Small intestine (tissue), 7 donors: ENCODE measurements around the gene HAUS6. TPM values are rescaled to one million over a fixed set of nuclear protein-coding genes. Genes with fewer than 3 reads are reported as not detected.
A peak's percentile ranks its signal among the peaks of the same experiment; 100 is the strongest.
"Not testable (repeated sequence)": the region's sequence is repeated elsewhere in the genome, so short reads cannot be mapped to it uniquely, and the experiment has no call there.

Source experiments
- DNase-seq, 2 donors: peaks; one replicate each; pipeline versions ENCODE4 v3.0.0 to v3.0.0-alpha.2; 2013
- FAIRE-seq: peaks from 2 replicates; lab custom pipeline; 2012; peaks lifted over from hg19 to GRCh38; lab: Jason Lieb, UNC
- H3K27ac ChIP-seq, 3 donors: one replicate each; pipeline ENCODE4 v1.5.1; 2013; ENCODE audit warnings: low read length in 2 of 3, mild to moderate bottlenecking in 2 of 3, control low read depth in 1 of 3, inconsistent platforms in 1 of 3, low read depth in 1 of 3, moderate library complexity in 1 of 3
- H3K27me3 ChIP-seq, 3 donors: one replicate each; pipeline ENCODE4 v1.6.1; 2013; ENCODE audit warnings: low read length in 3 of 3, inconsistent platforms in 1 of 3; ENCODE audit not compliant: control insufficient read depth in 3 of 3, insufficient read depth in 3 of 3
- H3K36me3 ChIP-seq, 3 donors: one replicate each; pipeline ENCODE4 v1.6.1; 2013; ENCODE audit warnings: low read length in 3 of 3, inconsistent platforms in 1 of 3, low read depth in 1 of 3, mild to moderate bottlenecking in 1 of 3, moderate library complexity in 1 of 3; ENCODE audit not compliant: control insufficient read depth in 3 of 3, insufficient read depth in 2 of 3
- H3K4me1 ChIP-seq, 3 donors: one replicate each; pipeline ENCODE4 v1.6.1; 2013; ENCODE audit warnings: low read length in 2 of 3, inconsistent platforms in 1 of 3, low read depth in 1 of 3, mild to moderate bottlenecking in 1 of 3, moderate library complexity in 1 of 3; ENCODE audit not compliant: control insufficient read depth in 3 of 3, insufficient read depth in 2 of 3
- H3K4me3 ChIP-seq, 3 donors: one replicate each; pipeline ENCODE4 v1.5.1; 2013; ENCODE audit warnings: low read length in 3 of 3, control low read depth in 1 of 3, inconsistent platforms in 1 of 3, low read depth in 1 of 3, mild to moderate bottlenecking in 1 of 3, moderate library complexity in 1 of 3
- H3K9me3 ChIP-seq, 2 donors: one replicate each; pipeline ENCODE4 v1.6.1; 2013; ENCODE audit warnings: low read depth in 1 of 2, low read length in 1 of 2; ENCODE audit not compliant: control insufficient read depth in 2 of 2, insufficient read depth in 1 of 2
- WGBS, 3 donors: extraction: QIAGEN DNeasy Blood & Tissue Kit; methylation state at CpG; one replicate each; pipeline ENCODE4 v1.1.7; 2013; 5-methylcytosine and 5-hydroxymethylcytosine counted together
- polyA plus RNA-seq, 4 donors: library from polyadenylated mRNA; stranded (reverse) in 3 of 4; unstranded in 1 of 4; fragments of 200-250 nt in 3 of 4; fragments of 120-200 nt in 1 of 4; gene quantifications; one replicate each; pipeline versions ENCODE4 v1.2.1 to v1.2.3, GENCODE V29; 2013
- donor health status: healthy with polysubstance abuse.
- donor health status: control.
- donor health status: control.
- donor health status: Bipolar disorder and iron deficiency.
- donor health status: healthy.

HAUS6 gene
- polyA plus RNA-seq, 4 donors, result 2.7 to 9.2 (median 3.8) TPM

DNA sequence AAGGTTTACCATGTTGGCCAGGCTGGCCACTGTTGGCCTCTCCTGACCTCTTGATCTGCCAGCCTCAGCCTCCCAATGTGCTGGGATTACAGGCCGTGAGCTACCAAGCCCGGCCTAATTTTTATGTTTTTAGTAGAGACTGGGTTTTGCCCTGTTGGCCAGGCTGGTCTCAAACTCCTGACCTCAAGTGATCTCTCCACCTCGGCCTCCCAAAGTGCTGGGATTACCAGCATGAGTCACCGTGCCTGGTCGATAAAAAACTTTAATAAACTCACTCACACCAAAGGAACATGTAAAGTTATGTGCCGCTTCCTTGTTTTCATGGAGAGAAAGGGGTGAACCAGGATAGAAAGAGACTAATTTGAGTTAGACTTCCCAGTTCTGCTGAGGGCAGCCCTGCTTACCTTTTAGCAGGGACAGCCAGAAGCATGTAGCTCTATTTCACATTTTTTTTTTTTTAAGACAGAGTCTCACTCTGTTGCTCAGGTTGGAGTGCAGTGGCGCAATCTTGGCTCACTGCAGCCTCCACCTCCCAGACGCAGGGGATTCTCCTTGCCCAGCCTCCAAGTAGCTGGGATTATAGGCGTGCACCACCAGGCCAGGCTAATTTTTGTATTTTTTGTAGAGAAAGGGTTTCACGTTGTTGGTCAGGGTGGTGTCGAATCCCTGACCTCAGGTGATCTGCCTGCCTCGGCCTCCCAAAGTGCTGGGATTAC is 11.4 kb upstream of the HAUS6 start:
- Histone ChIP-seq H3K9me3 (no peaks in the 10 kb centered on the region), H3K27ac (peak overlapping the region in 1 of 3 donors; percentile 56), H3K4me1 (no peaks in the 10 kb centered on the region), H3K4me3 (no peak overlapping the region), H3K27me3 (no peaks in the 10 kb centered on the region), H3K36me3 (peaks cover 15 to 34% (median 25%) of the 10 kb centered on the region in 3 donors)
- FAIRE-seq (no peak), DNase-seq (peak in 1 of 2 donors; percentile 65)
- WGBS, 3 donors, result 53 to 80% (median 70%) methylated on average over 12 of the region's 12 CpGs

DNA sequence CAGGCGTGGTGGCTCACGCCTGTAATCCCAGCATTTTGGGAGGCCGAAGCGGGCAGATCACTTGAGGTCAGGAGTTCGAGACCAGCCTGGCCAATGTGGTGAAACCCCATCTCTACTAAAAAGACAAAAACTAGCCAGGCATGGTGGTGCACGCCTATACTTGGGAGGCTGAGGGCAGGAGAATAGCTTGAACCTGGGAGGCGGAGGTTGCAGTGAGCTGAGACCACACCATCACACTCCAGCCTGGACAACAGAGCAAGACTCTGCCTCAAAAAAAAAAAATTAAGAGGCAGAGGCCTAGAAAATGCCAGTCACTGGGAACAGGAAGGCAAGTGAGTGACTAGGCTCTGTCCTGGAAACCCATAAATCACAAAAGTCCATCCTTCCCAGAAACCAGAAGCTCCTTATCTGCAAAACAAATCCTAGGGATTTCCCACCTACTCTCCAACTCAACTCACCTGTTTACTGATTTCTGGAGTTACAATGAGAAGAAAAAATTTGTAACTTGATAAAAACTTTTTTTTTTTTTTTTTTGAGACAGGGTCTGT is 10.4 kb upstream of the HAUS6 start:
- WGBS, 3 donors, result 94 to 98% (median 96%) methylated on average over 7 of the region's 7 CpGs
- not testable (repeated sequence) for FAIRE-seq, H3K9me3 ChIP-seq, H3K27me3 ChIP-seq, H3K27ac ChIP-seq, DNase-seq, H3K4me1 ChIP-seq, H3K4me3 ChIP-seq
- peaks cover 12 to 30% (median 21%) of the 10 kb centered on the region in 3 donors for H3K36me3 ChIP-seq

DNA sequence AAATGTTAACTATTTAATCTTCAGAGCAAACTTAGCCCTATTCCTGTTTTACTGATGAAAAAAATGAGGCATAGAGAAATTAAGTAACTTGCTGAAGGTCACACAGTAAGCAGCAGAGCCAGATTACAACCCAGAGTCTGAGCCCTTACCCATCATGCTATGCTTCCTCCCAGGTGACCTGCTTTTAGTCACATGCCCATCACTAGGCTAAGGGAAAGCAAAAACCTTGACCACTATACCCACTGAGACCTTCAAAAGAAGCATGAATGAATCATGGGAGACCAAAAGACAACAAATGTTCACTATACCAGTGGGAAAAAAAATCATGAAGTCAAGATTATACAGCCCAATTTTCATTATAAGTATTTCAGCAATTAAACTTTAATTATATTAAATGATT is 5.3 kb upstream of the HAUS6 start:
- Histone ChIP-seq H3K27me3 (no peaks in the 10 kb centered on the region), H3K4me3 (no peak overlapping the region), H3K9me3 (no peaks in the 10 kb centered on the region), H3K4me1 (no peaks in the 10 kb centered on the region), H3K27ac (no peak overlapping the region), H3K36me3 (peaks cover 0 to 2% (median 0%) of the 10 kb centered on the region in 3 donors)
- DNase-seq, result no peak
- FAIRE-seq, result no peak

DNA sequence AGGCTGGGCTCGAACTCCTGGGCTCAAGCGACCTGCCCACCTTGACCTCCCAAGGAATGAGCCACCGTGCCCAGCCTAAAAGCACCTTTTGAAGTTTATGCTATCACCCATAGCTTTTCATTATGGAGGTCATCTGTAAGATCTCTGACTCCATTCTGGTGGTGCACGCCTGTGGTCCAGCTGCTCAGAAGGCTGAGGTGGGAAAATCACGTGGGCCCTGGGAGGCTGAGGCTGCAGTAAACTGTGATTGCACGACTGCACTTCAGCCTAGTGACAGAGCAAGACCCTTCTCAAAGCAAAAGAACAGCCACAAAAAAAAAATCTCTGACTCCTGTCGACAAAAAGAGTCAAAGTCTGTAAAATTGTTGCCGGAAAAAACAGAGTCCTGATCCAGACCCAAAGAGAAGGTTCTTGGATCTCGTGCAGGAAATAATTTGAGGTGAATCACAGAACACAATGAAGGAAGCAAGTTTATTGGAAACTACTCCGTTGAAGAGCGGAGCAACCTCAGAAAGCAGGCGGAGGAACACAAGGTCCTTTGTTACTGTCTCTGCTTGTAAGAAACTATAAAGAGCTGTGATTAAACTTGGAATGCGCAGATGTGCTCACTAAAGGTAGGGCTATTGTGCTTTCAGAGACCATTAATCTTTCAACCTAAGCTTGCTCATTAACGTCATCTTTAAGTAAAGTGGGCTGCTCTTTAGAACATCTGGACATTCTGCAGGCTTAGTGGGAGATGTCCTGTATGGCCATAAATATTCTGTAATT is 2.0 kb upstream of the HAUS6 start:
- peaks cover 0 to 5% (median 5%) of the 10 kb centered on the region in 3 donors for H3K4me1 ChIP-seq
- H3K27ac ChIP-seq, result peak overlapping the region in 1 of 3 donors; percentile 56
- no peak overlapping the region for H3K4me3 ChIP-seq
- no peaks in the 10 kb centered on the region for H3K27me3 ChIP-seq
- peaks cover 0 to 8% (median 0%) of the 10 kb centered on the region in 3 donors for H3K36me3 ChIP-seq
- no peaks in the 10 kb centered on the region for H3K9me3 ChIP-seq
- FAIRE-seq (no peak), DNase-seq (peak in 1 of 2 donors; percentile 30)
- 32 to 62% (median 51%) methylated on average over 14 of the region's 14 CpGs for WGBS, 3 donors

DNA sequence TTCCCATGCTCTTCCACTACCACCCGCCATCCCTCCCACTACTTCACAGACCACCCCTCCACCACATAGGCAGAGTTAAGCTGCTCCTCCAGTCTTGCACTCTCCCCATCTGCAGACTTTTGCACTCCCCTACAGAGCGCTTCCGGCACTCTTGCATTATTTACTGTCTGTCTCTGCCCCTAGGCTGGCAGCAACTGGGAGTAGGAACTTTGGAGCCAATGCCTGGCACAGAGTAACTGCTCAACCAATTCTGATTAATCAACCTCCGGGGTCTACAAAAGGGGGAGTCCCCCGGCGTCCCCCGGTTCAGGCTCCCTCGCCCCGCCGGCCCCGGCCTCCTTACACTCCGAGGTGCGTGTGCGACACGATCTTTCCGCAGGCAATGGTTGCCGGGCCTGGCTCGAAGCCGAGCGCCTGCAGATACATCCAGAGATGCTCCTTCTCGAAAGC is 498 bp downstream of the HAUS6 start:
- 0 to 1% (median 1%) methylated on average over 21 of the region's 21 CpGs for WGBS, 3 donors
- FAIRE-seq (no peak), DNase-seq (peak; percentile 38 to 42)
- peaks cover 0 to 5% (median 5%) of the 10 kb centered on the region in 3 donors for H3K4me1 ChIP-seq
- H3K9me3 ChIP-seq, result no peaks in the 10 kb centered on the region
- H3K36me3 ChIP-seq, result peaks cover 0 to 12% (median 0%) of the 10 kb centered on the region in 3 donors
- H3K27ac ChIP-seq, result peak overlapping the region; percentile 52 to 63 (median 58)
- peak overlapping the region; percentile 71 to 82 (median 72) for H3K4me3 ChIP-seq
- no peaks in the 10 kb centered on the region for H3K27me3 ChIP-seq

DNA sequence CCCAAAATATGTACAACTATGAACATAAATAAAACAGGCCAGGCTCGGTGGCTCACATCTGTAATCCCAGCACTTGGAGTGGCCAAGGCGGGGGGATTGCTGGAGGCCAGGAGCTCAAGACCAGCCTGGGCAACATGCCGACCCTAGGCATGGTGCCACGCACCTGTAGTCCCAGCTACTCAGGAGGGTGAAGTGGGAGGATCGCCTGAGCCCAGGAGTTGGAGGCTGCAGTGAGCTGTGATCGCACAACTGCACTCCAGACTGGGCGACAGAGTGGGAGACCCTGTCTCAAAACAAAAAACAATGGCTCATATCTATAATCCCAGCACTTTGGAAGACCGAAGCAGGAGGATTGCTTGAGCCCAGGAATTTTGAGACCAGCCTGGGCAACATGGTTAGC is 1.5 kb downstream of the HAUS6 start:
- no peak for FAIRE-seq
- Histone ChIP-seq H3K36me3 (peaks cover 0 to 13% (median 0%) of the 10 kb centered on the region in 3 donors), H3K27ac (no peak overlapping the region), H3K27me3 (no peaks in the 10 kb centered on the region), H3K4me3 (no peak overlapping the region), H3K4me1 (peaks cover 0 to 5% (median 5%) of the 10 kb centered on the region in 3 donors), H3K9me3 (no peaks in the 10 kb centered on the region)
- WGBS, 3 donors, result 69 to 83% (median 74%) methylated on average over 8 of the region's 8 CpGs
- DNase-seq, result no peak

DNA sequence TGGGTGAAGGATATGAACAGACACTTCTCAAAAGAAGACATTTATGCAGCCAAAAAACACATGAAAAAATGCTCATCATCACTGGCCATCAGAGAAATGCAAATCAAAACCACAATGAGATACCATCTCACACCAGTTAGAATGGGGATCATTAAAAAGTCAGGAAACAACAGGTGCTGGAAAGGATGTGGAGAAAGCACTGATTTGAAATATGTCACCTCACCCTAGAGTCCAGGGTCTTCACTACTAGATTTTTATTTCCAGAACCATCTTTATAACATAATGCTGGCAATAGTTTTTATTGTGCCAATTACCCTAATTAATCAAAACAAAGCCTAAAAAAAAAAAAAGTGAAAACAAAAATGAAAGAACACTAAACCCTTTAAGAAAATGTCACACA is 5.3 kb downstream of the HAUS6 start:
- not testable (repeated sequence) for H3K4me3 ChIP-seq, FAIRE-seq, H3K4me1 ChIP-seq, H3K27ac ChIP-seq, DNase-seq, H3K9me3 ChIP-seq, H3K27me3 ChIP-seq
- peaks cover 2 to 28% (median 2%) of the 10 kb centered on the region in 3 donors for H3K36me3 ChIP-seq
